OCI-LY3 (cell line): ENCODE measurements around the gene SLC26A1.

Experiments used
- EZH2phosphoT487 ChIP-seq: fragments of 200-600 bp; shearing (Covaris generic); IDR thresholded peaks from 2 replicates; pipeline ENCODE4 v1.6.1; 2018; ENCODE audit warnings: antibody characterized with exemption, mixed run types, low read depth
- TF ChIP-seq, protein P1 (sequence below): fragments of 200-600, 300-600 bp; sonication (generic); IDR thresholded peaks from 2 replicates; pipeline ENCODE4 v1.5.1; 2014; ENCODE audit warnings: antibody characterized with exemption, low read length, low read depth

DNA sequence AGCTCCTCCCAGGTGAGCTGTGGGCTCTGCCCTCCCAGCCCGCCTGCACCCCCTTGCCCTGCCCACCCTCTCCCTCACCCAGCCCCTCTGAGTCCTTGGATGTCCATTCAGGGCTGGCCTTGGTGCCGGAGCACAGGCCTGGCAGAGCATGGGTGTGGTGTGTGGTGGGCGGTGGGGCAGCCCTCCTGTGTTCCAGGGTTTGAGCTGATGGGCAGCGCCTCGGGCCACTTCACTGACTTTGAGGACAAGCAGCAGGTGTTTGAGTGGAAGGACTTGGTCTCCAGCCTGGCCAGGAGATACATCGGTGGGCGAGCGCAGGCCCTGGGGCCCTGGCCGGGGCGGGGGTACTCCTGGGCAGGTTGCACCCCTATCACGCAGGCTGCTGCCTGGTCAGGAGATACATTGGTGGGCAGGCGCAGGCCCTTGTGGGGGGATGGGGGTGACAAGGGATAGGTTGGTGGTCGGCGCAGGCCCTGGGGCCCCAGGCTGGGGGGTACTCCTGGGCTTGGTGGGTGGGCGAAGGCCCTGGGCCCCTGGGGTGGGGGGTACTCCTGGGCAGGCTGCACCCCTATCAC is 7.6 kb upstream of the SLC26A1 start:
- TF ChIP-seq, protein P1, sequence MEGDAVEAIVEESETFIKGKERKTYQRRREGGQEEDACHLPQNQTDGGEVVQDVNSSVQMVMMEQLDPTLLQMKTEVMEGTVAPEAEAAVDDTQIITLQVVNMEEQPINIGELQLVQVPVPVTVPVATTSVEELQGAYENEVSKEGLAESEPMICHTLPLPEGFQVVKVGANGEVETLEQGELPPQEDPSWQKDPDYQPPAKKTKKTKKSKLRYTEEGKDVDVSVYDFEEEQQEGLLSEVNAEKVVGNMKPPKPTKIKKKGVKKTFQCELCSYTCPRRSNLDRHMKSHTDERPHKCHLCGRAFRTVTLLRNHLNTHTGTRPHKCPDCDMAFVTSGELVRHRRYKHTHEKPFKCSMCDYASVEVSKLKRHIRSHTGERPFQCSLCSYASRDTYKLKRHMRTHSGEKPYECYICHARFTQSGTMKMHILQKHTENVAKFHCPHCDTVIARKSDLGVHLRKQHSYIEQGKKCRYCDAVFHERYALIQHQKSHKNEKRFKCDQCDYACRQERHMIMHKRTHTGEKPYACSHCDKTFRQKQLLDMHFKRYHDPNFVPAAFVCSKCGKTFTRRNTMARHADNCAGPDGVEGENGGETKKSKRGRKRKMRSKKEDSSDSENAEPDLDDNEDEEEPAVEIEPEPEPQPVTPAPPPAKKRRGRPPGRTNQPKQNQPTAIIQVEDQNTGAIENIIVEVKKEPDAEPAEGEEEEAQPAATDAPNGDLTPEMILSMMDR: no peak
- TF ChIP-seq EZH2phosphoT487: no peak
